SK-N-SH treated with all-trans-retinoic acid at 6 μM for 48 hours (cell line): ENCODE measurements around the gene ADGRV1.

ENCODE experiments used
- ATAC-seq: fragments of 200-7000 bp; cut with Tn5 transposase; 3 replicates; pipeline ENCODE4 v1.9.1; 2020; ENCODE audit warnings: mild to moderate bottlenecking, moderate library complexity
- ARNTL ChIP-seq: fragments of 450-650 bp; formaldehyde crosslinking; IDR thresholded peaks from 2 replicates; pipeline ENCODE4 v1.5.0; 2020; ENCODE audit warnings: low read depth, mild to moderate bottlenecking, moderate library complexity, borderline replicate concordance
- BACH2 ChIP-seq: fragments of 250-450 bp; sonication (Bioruptor Pico); IDR thresholded peaks from 2 replicates; pipeline ENCODE4 v1.9.0; 2021; ENCODE audit warnings: mild to moderate bottlenecking, borderline replicate concordance
- CSDC2 ChIP-seq: fragments of 250-450 bp; sonication (Bioruptor Pico); IDR thresholded peaks from 2 replicates; pipeline ENCODE4 v1.5.0; 2020; ENCODE audit warnings: mild to moderate bottlenecking, moderate library complexity
- ESRRG ChIP-seq: fragments of 250-450 bp; sonication (Bioruptor Pico); IDR thresholded peaks from 2 replicates; pipeline ENCODE4 v1.6.1; 2021; ENCODE audit warnings: mild to moderate bottlenecking
- GLIS3 ChIP-seq: fragments of 250-450 bp; sonication (Bioruptor Pico); IDR thresholded peaks from 2 replicates; pipeline ENCODE4 v1.5.0; 2020; ENCODE audit warnings: mild to moderate bottlenecking, moderate library complexity
- ISL1 ChIP-seq: fragments of 250-450 bp; sonication (Bioruptor Pico); IDR thresholded peaks from 2 replicates; pipeline ENCODE4 v2.1.2; 2022; ENCODE audit warnings: mild to moderate bottlenecking, moderate library complexity
- OSR1 ChIP-seq: fragments of 250-450 bp; sonication (Bioruptor Pico); IDR thresholded peaks from 2 replicates; pipeline ENCODE4 v1.8.0; 2022; ENCODE audit warnings: moderate library complexity, mild to moderate bottlenecking, inconsistent platforms
- POU6F1 ChIP-seq: fragments of 250-450 bp; sonication (Bioruptor Pico); IDR thresholded peaks from 2 replicates; pipeline ENCODE4 v1.8.0; 2021; ENCODE audit warnings: low read depth, mild to moderate bottlenecking, moderate library complexity, borderline replicate concordance
- PPARA ChIP-seq: fragments of 250-450 bp; sonication (Bioruptor Pico); IDR thresholded peaks from 2 replicates; pipeline ENCODE4 v1.5.0; 2020; ENCODE audit warnings: mild to moderate bottlenecking, borderline replicate concordance
- RARB ChIP-seq: fragments of 250-450 bp; sonication (Bioruptor Pico); IDR thresholded peaks from 2 replicates; pipeline ENCODE4 v1.8.0; 2021; ENCODE audit warnings: mild to moderate bottlenecking, moderate library complexity
- SNAI2 ChIP-seq: fragments of 250-450 bp; sonication (Bioruptor Pico); IDR thresholded peaks from 2 replicates; pipeline ENCODE4 v1.5.0; 2020; ENCODE audit warnings: mild to moderate bottlenecking, moderate library complexity
- TCF4 ChIP-seq: fragments of 250-450 bp; sonication (Bioruptor Pico); IDR thresholded peaks from 2 replicates; pipeline ENCODE4 v1.8.0; 2021; ENCODE audit warnings: mild to moderate bottlenecking, moderate library complexity, borderline replicate concordance
- TOX ChIP-seq: fragments of 250-450 bp; sonication (Bioruptor Pico); IDR thresholded peaks from 2 replicates; pipeline ENCODE4 v1.8.0; 2021; ENCODE audit warnings: mild to moderate bottlenecking, moderate library complexity, borderline replicate concordance
- TSHZ2 ChIP-seq: fragments of 250-450 bp; sonication (Bioruptor Pico); IDR thresholded peaks from 2 replicates; pipeline ENCODE4 v1.5.0; 2020; ENCODE audit warnings: mild to moderate bottlenecking, moderate library complexity
- ZC3H10 ChIP-seq: fragments of 250-450 bp; sonication (Bioruptor Pico); IDR thresholded peaks from 2 replicates; pipeline ENCODE4 v1.5.1; 2021; ENCODE audit warnings: mild to moderate bottlenecking, moderate library complexity
- ZFP3 ChIP-seq: fragments of 250-450 bp; sonication (Bioruptor Pico); IDR thresholded peaks from 2 replicates; pipeline ENCODE4 v1.5.0; 2020; ENCODE audit warnings: mild to moderate bottlenecking, moderate library complexity
- ZFP30 ChIP-seq: fragments of 450-650 bp; formaldehyde crosslinking; IDR thresholded peaks from 2 replicates; pipeline ENCODE4 v1.5.0; 2022; ENCODE audit warnings: mild to moderate bottlenecking, moderate library complexity
- ZNF565 ChIP-seq: fragments of 450-650 bp; formaldehyde crosslinking; conservative IDR thresholded peaks from 2 replicates; pipeline ENCODE4 v1.5.0; 2020; ENCODE audit warnings: low read depth, mild to moderate bottlenecking, moderate library complexity
- ZNF70 ChIP-seq: fragments of 450-650 bp; formaldehyde crosslinking; IDR thresholded peaks from 2 replicates; pipeline ENCODE4 v1.5.0; 2020; ENCODE audit warnings: mild to moderate bottlenecking, moderate library complexity
- ZNF8 ChIP-seq: fragments of 450-650 bp; formaldehyde crosslinking; IDR thresholded peaks from 2 replicates; pipeline ENCODE4 v1.5.0; 2020; ENCODE audit warnings: mild to moderate bottlenecking, moderate library complexity
- TF ChIP-seq, protein P1 (sequence below): fragments of 250-450 bp; sonication (Bioruptor Pico); IDR thresholded peaks from 2 replicates; pipeline ENCODE4 v1.8.0; 2020; ENCODE audit warnings: mild to moderate bottlenecking, moderate library complexity, borderline replicate concordance
- TF ChIP-seq, protein P2 (sequence below): fragments of 250-450 bp; sonication (Bioruptor Pico); IDR thresholded peaks from 2 replicates; pipeline ENCODE4 v1.5.1; 2021; ENCODE audit warnings: mild to moderate bottlenecking, moderate library complexity
- TF ChIP-seq, protein P3 (sequence below): fragments of 250-450 bp; sonication (Bioruptor Pico); IDR thresholded peaks from 2 replicates; pipeline ENCODE4 v1.5.1; 2020; ENCODE audit warnings: low read depth, mild to moderate bottlenecking, moderate library complexity

Gene ADGRV1

DNA sequence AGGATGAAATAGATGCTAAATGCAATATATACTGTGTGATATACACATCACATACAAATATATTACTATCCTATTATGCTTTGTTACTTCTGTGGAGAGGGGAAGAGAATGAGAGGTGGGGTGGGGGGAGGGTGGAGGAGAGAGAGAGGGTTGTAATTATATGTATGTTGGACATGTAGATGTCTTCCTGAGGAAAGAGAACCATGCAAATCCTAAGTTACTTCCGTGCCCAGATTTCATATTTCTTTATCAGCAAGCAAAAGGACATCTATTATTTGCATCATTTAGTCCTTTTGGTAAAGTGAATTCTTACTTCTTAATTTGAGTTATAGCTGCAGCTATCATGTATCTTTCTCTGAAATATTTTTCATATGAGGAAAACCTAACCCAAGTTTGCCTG is 187.5 kb downstream of the ADGRV1 start:
- TF ChIP-seq TOX (CRISPR knock-in tag), result no peak
- no peak for TF ChIP-seq CSDC2 (CRISPR knock-in tag)
- no peak for TF ChIP-seq GLIS3 (CRISPR knock-in tag)
- TF ChIP-seq, all 23 proteins: peak for 0
- no peak for ATAC-seq

DNA sequence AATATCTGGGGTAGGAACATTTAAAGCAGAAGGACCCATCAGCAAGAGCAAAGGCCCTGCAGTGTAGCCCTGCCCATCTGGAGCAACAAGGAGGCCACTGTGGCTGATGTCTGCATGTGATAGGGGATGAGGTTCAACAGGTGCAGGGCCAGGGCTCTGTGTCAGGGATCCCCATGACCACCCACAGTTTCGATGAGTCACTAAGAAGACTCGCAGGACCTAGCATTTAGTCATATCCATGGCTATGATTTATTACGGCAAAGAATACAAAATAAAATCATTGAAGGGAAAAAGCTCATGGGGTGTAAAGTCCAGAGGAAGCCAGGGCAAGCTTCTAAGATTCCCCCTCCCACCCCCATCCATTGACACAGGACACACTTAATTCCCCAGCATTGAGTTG is 188.6 kb downstream of the ADGRV1 start:
- ATAC-seq, result no peak
- TF ChIP-seq BACH2 (CRISPR knock-in tag) (no peak), RARB (CRISPR knock-in tag) (no peak), CSDC2 (CRISPR knock-in tag) (no peak), ISL1 (no peak), GLIS3 (CRISPR knock-in tag) (no peak), ESRRG (no peak), PPARA (CRISPR knock-in tag) (no peak), OSR1 (CRISPR knock-in tag) (no peak), POU6F1 (CRISPR knock-in tag) (no peak), ARNTL (CRISPR knock-in tag) (no peak), ZNF565 (CRISPR knock-in tag) (no peak), SNAI2 (CRISPR knock-in tag) (no peak), TSHZ2 (CRISPR knock-in tag) (no peak), ZFP3 (CRISPR knock-in tag) (no peak), TOX (CRISPR knock-in tag) (no peak), ZNF70 (CRISPR knock-in tag) (no peak), ZC3H10 (CRISPR knock-in tag) (no peak)
- TF ChIP-seq, protein P1, sequence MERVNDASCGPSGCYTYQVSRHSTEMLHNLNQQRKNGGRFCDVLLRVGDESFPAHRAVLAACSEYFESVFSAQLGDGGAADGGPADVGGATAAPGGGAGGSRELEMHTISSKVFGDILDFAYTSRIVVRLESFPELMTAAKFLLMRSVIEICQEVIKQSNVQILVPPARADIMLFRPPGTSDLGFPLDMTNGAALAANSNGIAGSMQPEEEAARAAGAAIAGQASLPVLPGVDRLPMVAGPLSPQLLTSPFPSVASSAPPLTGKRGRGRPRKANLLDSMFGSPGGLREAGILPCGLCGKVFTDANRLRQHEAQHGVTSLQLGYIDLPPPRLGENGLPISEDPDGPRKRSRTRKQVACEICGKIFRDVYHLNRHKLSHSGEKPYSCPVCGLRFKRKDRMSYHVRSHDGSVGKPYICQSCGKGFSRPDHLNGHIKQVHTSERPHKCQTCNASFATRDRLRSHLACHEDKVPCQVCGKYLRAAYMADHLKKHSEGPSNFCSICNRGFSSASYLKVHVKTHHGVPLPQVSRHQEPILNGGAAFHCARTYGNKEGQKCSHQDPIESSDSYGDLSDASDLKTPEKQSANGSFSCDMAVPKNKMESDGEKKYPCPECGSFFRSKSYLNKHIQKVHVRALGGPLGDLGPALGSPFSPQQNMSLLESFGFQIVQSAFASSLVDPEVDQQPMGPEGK (CRISPR knock-in tag), result no peak
- TF ChIP-seq, protein P2, sequence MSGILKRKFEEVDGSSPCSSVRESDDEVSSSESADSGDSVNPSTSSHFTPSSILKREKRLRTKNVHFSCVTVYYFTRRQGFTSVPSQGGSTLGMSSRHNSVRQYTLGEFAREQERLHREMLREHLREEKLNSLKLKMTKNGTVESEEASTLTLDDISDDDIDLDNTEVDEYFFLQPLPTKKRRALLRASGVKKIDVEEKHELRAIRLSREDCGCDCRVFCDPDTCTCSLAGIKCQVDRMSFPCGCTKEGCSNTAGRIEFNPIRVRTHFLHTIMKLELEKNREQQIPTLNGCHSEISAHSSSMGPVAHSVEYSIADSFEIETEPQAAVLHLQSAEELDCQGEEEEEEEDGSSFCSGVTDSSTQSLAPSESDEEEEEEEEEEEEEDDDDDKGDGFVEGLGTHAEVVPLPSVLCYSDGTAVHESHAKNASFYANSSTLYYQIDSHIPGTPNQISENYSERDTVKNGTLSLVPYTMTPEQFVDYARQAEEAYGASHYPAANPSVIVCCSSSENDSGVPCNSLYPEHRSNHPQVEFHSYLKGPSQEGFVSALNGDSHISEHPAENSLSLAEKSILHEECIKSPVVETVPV (CRISPR knock-in tag), result no peak
- TF ChIP-seq, protein P3, sequence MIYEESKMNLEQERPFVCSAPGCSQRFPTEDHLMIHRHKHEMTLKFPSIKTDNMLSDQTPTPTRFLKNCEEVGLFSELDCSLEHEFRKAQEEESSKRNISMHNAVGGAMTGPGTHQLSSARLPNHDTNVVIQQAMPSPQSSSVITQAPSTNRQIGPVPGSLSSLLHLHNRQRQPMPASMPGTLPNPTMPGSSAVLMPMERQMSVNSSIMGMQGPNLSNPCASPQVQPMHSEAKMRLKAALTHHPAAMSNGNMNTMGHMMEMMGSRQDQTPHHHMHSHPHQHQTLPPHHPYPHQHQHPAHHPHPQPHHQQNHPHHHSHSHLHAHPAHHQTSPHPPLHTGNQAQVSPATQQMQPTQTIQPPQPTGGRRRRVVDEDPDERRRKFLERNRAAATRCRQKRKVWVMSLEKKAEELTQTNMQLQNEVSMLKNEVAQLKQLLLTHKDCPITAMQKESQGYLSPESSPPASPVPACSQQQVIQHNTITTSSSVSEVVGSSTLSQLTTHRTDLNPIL (CRISPR knock-in tag), result no peak

- TF ChIP-seq POU6F1 (CRISPR knock-in tag) (no peak), ZFP30 (CRISPR knock-in tag) (no peak), ESRRG (no peak), CSDC2 (CRISPR knock-in tag) (no peak), SNAI2 (CRISPR knock-in tag) (no peak), ZNF8 (CRISPR knock-in tag) (no peak), TOX (CRISPR knock-in tag) (no peak), RARB (CRISPR knock-in tag) (no peak), BACH2 (CRISPR knock-in tag) (no peak), ISL1 (no peak), TCF4 (CRISPR knock-in tag) (no peak), OSR1 (CRISPR knock-in tag) (no peak), ZFP3 (CRISPR knock-in tag) (no peak), ZNF565 (CRISPR knock-in tag) (no peak), ZC3H10 (CRISPR knock-in tag) (no peak)
- TF ChIP-seq, protein P1 (CRISPR knock-in tag), result no peak
- TF ChIP-seq, protein P3 (CRISPR knock-in tag), result no peak
- no peak for ATAC-seq
Observed at GRCh38 chr5:90747693-90748092, 189.1 kb downstream of the ADGRV1 start.
